Endothelial cell of umbilical vein (primary cell): ENCODE data around the gene VCY1B. TPM values are rescaled to one million over a fixed set of nuclear protein-coding genes. Genes with fewer than 3 reads are reported as not detected.

Source experiments
- BruUV-seq: library from RNA; stranded (reverse); fragments of 400-500 nt; replicated peaks from 2 replicates; lab custom pipeline; 2021; lab: Mats Ljungman, UMichigan
- CTCF ChIA-PET: fragments of 300-600, 350-600 bp; sonication (Branson Sonifier 250); formaldehyde crosslinking; loops from one replicate; lab custom pipeline; 2021; ENCODE audit warnings: antibody characterized with exemption, inconsistent platforms; lab: Charles Lee
- POLR2A ChIA-PET: fragments of 300-600, 350-600 bp; sonication (Branson Sonifier 250); formaldehyde crosslinking; loops from one replicate; lab custom pipeline; 2021; ENCODE audit warnings: antibody characterized with exemption, inconsistent platforms; lab: Charles Lee
- DNase-seq: peaks from one replicate; pipeline ENCODE4 v3.0.0-alpha.2; 2011; ENCODE audit warnings: low read depth, low spot score
- FAIRE-seq: peaks from 2 replicates; lab custom pipeline; 2011; peaks lifted over from hg19 to GRCh38; lab: Jason Lieb, UNC
- H2AFZ ChIP-seq: 2 replicates; pipeline ENCODE4 v1.6.0; 2012; ENCODE audit warnings: low read depth, low read length, control low read depth, inconsistent platforms
- H3K27ac ChIP-seq: 2 replicates; pipeline ENCODE4 v1.5.1; 2011; ENCODE audit warnings: low read depth, mild to moderate bottlenecking, control low read depth, low read length, moderate library complexity; ENCODE audit not compliant: insufficient read depth
- H3K27me3 ChIP-seq, 2 experiments: 2 replicates each; pipeline versions ENCODE4 v1.6.0 to v1.6.1; 2011; ENCODE audit warnings: low read length in 2 of 2, mixed read lengths in 1 of 2; ENCODE audit not compliant: control insufficient read depth in 2 of 2, insufficient read depth in 2 of 2
- H3K36me3 ChIP-seq, 2 experiments: 2 replicates in 1 of 2; 3 replicates in 1 of 2; pipeline ENCODE4 v1.5.1; 2011; ENCODE audit warnings: low read length in 2 of 2, mild to moderate bottlenecking in 1 of 2, moderate library complexity in 1 of 2; ENCODE audit not compliant: control insufficient read depth in 2 of 2, insufficient read depth in 2 of 2; ENCODE audit errors: extremely low read depth in 1 of 2
- H3K4me1 ChIP-seq: 3 replicates; pipeline ENCODE4 v1.5.1; 2011; ENCODE audit warnings: mild to moderate bottlenecking, low read length; ENCODE audit not compliant: control insufficient read depth, insufficient read depth; ENCODE audit errors: extremely low read depth
- H3K4me2 ChIP-seq: 2 replicates; pipeline ENCODE4 v1.6.1; 2011; ENCODE audit warnings: low read length, control low read depth, mixed read lengths; ENCODE audit not compliant: insufficient read depth
- H3K4me3 ChIP-seq, 3 experiments: fragments of 200-600 bp in 1 of 3; sonication (generic), shearing (Covaris generic) in 1 of 3; replicated peaks in 1 of 3; 2 replicates each; pipeline ENCODE4 v1.5.1; 2011 to 2016; ENCODE audit warnings: control low read depth in 3 of 3, low read length in 3 of 3, mild to moderate bottlenecking in 2 of 3, inconsistent platforms in 1 of 3, low read depth in 1 of 3, moderate library complexity in 1 of 3; ENCODE audit not compliant: insufficient read depth in 1 of 3
- H3K79me2 ChIP-seq: 2 replicates; pipeline ENCODE4 v1.6.0; 2012; ENCODE audit warnings: low read length, inconsistent platforms; ENCODE audit not compliant: control insufficient read depth, insufficient read depth
- H3K9ac ChIP-seq: replicated peaks from 2 replicates; pipeline ENCODE3; 2011; ENCODE audit warnings: low read length, control low read depth; ENCODE audit not compliant: insufficient read depth; ENCODE audit errors: extremely low read depth
- H3K9me1 ChIP-seq: replicated peaks from 3 replicates; pipeline ENCODE4 v1.6.0; 2011; ENCODE audit warnings: mild to moderate bottlenecking, low read length; ENCODE audit not compliant: control insufficient read depth, insufficient read depth; ENCODE audit errors: extremely low read depth
- H3K9me3 ChIP-seq: replicated peaks from 2 replicates; pipeline ENCODE4 v1.5.1; 2012; ENCODE audit warnings: low read length, inconsistent platforms; ENCODE audit not compliant: control insufficient read depth, insufficient read depth
- H4K20me1 ChIP-seq: replicated peaks from 2 replicates; pipeline ENCODE3; 2011; ENCODE audit warnings: mild to moderate bottlenecking, low read length; ENCODE audit not compliant: control insufficient read depth, insufficient read depth; ENCODE audit errors: extremely low read depth
- dilution Hi-C: fragments of 300-500 bp; cut with MboI; formaldehyde crosslinking; loops from one replicate; pipeline ENCODE4 v1.15.0; 2019; ENCODE audit warnings: low sequenced_read_pairs; ENCODE audit not compliant: extremely low pct_ligation_motif_present
- intact Hi-C: fragments of 100-400 bp; cut with micrococcal nuclease; formaldehyde crosslinking; loops from one replicate; pipeline ENCODE4 v1.10.0; 2022
- polyA plus RNA-seq, 4 experiments: library from polyadenylated mRNA; depleted of rRNA in 3 of 4; stranded (reverse) in 3 of 4; unstranded in 1 of 4; fragments of >200 nt; gene quantifications; 2 replicates each; pipeline versions ENCODE4 v1.2.1 to v1.2.3, GENCODE V29; 2011 to 2012; ENCODE audit warnings: missing spikeins in 1 of 4
- total RNA-seq: library from RNA; stranded (reverse); gene quantifications from 2 replicates; pipeline ENCODE4 v1.2.3, GENCODE V29; 2021
- TF ChIP-seq, protein P1 (sequence below): IDR thresholded peaks from 2 replicates; pipeline ENCODE4 v1.6.1; 2011; ENCODE audit not compliant: insufficient read depth, insufficient read length

Gene VCY1B
- total and polyA plus RNA-seq, 2 donors (not counting 3 experiments of a cell fraction or from before 2014, with no cell fraction given): not detected

DNA sequence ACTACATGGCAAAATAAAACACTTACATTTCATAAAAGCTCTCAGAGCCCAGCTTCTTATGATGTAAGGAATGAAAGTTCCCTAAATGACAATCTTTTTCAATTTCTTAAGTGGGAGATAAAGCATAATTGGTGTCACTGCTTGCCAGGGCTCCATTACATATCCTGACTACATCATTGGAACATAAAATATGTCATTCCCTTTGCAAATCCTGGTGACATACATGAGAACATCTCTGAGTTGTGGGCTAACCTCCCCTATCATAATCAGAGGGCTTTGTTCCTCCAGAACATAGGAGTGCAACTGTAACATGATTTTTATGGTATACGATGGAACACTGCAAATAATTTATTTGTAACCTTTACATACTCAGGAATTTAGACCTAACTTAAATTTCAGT is 29.9 kb downstream of the VCY1B start:
- Histone ChIP-seq H3K9me1 (no peaks in the 10 kb centered on the region), H3K4me3 (no peak overlapping the region), H3K79me2 (no peaks in the 10 kb centered on the region), H3K27ac (no peak overlapping the region), H4K20me1 (no peaks in the 10 kb centered on the region), H3K9me3 (no peaks in the 10 kb centered on the region), H3K36me3 (no peaks in the 10 kb centered on the region), H3K27me3 (no peaks in the 10 kb centered on the region), H3K9ac (no peak overlapping the region), H3K4me2 (no peak overlapping the region), H3K4me1 (no peaks in the 10 kb centered on the region), H2AFZ (no peak overlapping the region)
- no TSS peak for BruUV-seq
- TF ChIP-seq, protein P1, sequence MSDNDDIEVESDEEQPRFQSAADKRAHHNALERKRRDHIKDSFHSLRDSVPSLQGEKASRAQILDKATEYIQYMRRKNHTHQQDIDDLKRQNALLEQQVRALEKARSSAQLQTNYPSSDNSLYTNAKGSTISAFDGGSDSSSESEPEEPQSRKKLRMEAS: no peak
- intact Hi-C loops (no loop called here), dilution Hi-C loops (no loop called here)
- no peak for DNase-seq
- CTCF ChIA-PET: no interaction called here
- POLR2A ChIA-PET: no interaction called here
- no peak for FAIRE-seq

Other genes with a start within 250 kb of the VCY1B start
- not detected in 2 replicates for gene VCY, start 69.8 kb upstream of the VCY1B start, total RNA-seq
- not detected in 2 replicates for gene VCY, start 69.8 kb upstream of the VCY1B start, polyA plus RNA-seq